ENCODE data around the gene KPNA1. TPM values are rescaled to one million over a fixed set of nuclear protein-coding genes. Genes with fewer than 3 reads are reported as not detected.

KPNA1 gene
- total RNA-seq, 1 donor from 2014 or later: 73.4 TPM

- Mint-ChIP-seq H3K27me3 (ENCODE audit: unreplicated experiment) (no peaks in the 10 kb centered on the region), H3K4me3 (ENCODE audit: unreplicated experiment) (no peak overlapping the region), H3K27ac (ENCODE audit: unreplicated experiment) (no peak overlapping the region), H3K4me1 (ENCODE audit: unreplicated experiment) (no peaks in the 10 kb centered on the region), H3K9me3 (ENCODE audit: unreplicated experiment) (no peaks in the 10 kb centered on the region), H3K36me3 (ENCODE audit: unreplicated experiment) (peaks cover 28% of the 10 kb centered on the region)
- DNase-seq (ENCODE audit: extremely low spot score, unreplicated experiment): no peak
- no peak for TF ChIP-seq CTCF (IDR thresholded peaks at IDR 0.05)
These were observed 108.5 kb downstream of the KPNA1 start for GRCh38 chr3:122406198-122406597.

- Mint-ChIP-seq H3K4me1 (ENCODE audit: unreplicated experiment) (no peaks in the 10 kb centered on the region), H3K27me3 (ENCODE audit: unreplicated experiment) (no peaks in the 10 kb centered on the region), H3K36me3 (ENCODE audit: unreplicated experiment) (peaks cover 28% of the 10 kb centered on the region), H3K4me3 (ENCODE audit: unreplicated experiment) (no peak overlapping the region), H3K9me3 (ENCODE audit: unreplicated experiment) (no peaks in the 10 kb centered on the region), H3K27ac (ENCODE audit: unreplicated experiment) (no peak overlapping the region)
- TF ChIP-seq CTCF (IDR thresholded peaks at IDR 0.05): no peak
- no peak for DNase-seq (ENCODE audit: extremely low spot score, unreplicated experiment)
These were observed 109.7 kb downstream of the KPNA1 start for GRCh38 chr3:122405015-122405414.

GRCh38 chr3:122403489-122403888 lies 111.2 kb downstream of the KPNA1 start:
- no peaks in the 10 kb centered on the region for H3K4me1 Mint-ChIP-seq (ENCODE audit: unreplicated experiment)
- H3K4me3 Mint-ChIP-seq (ENCODE audit: unreplicated experiment): no peak overlapping the region
- H3K36me3 Mint-ChIP-seq (ENCODE audit: unreplicated experiment): peaks cover 22% of the 10 kb centered on the region
- H3K27me3 Mint-ChIP-seq (ENCODE audit: unreplicated experiment): no peaks in the 10 kb centered on the region
- H3K27ac Mint-ChIP-seq (ENCODE audit: unreplicated experiment): no peak overlapping the region
- no peak for TF ChIP-seq CTCF (IDR thresholded peaks at IDR 0.05)
- no peak for DNase-seq (ENCODE audit: extremely low spot score, unreplicated experiment)
- H3K9me3 Mint-ChIP-seq (ENCODE audit: unreplicated experiment): no peaks in the 10 kb centered on the region

GRCh38 chr3:122398920-122399319 lies 115.8 kb downstream of the KPNA1 start:
- Mint-ChIP-seq H3K27me3 (ENCODE audit: unreplicated experiment) (no peaks in the 10 kb centered on the region), H3K27ac (ENCODE audit: unreplicated experiment) (no peak overlapping the region), H3K4me1 (ENCODE audit: unreplicated experiment) (peaks cover 1% of the 10 kb centered on the region), H3K36me3 (ENCODE audit: unreplicated experiment) (peaks cover 18% of the 10 kb centered on the region), H3K9me3 (ENCODE audit: unreplicated experiment) (no peaks in the 10 kb centered on the region), H3K4me3 (ENCODE audit: unreplicated experiment) (no peak overlapping the region)
- no peak for TF ChIP-seq CTCF (IDR thresholded peaks at IDR 0.05)
- no peak for DNase-seq (ENCODE audit: extremely low spot score, unreplicated experiment)

- peaks cover 1% of the 10 kb centered on the region for H3K4me1 Mint-ChIP-seq (ENCODE audit: unreplicated experiment)
- TF ChIP-seq CTCF (IDR thresholded peaks at IDR 0.05): no peak
- no peak overlapping the region for H3K4me3 Mint-ChIP-seq (ENCODE audit: unreplicated experiment)
- DNase-seq (ENCODE audit: extremely low spot score, unreplicated experiment): no peak
- no peak overlapping the region for H3K27ac Mint-ChIP-seq (ENCODE audit: unreplicated experiment)
- peaks cover 12% of the 10 kb centered on the region for H3K36me3 Mint-ChIP-seq (ENCODE audit: unreplicated experiment)
- no peaks in the 10 kb centered on the region for H3K9me3 Mint-ChIP-seq (ENCODE audit: unreplicated experiment)
- no peaks in the 10 kb centered on the region for H3K27me3 Mint-ChIP-seq (ENCODE audit: unreplicated experiment)
These were observed 117.5 kb downstream of the KPNA1 start for GRCh38 chr3:122397201-122397600.

Measured in osteocyte (in vitro differentiated cells).